Adrenal gland (tissue), 12 donors: ENCODE data around the gene CEACAM19. TPM values are rescaled to one million over a fixed set of nuclear protein-coding genes. Genes with fewer than 3 reads are reported as not detected.
"Not testable (repeated sequence)": the region's sequence is repeated elsewhere in the genome, so short reads cannot be mapped to it uniquely, and the experiment has no call there.

Experiments used
- DNase-seq, 7 donors: peaks; one replicate each; pipeline ENCODE4 v3.0.0-alpha.2; 2019 to 2020
- H3K27ac ChIP-seq, 5 donors: fragments of 200-600 bp; sonication (generic) in 4 of 5; 1 replicate in 3 of 5; 2 replicates in 2 of 5; pipeline versions ENCODE4 v1.5.1 to v1.8.0; 2016 to 2020; ENCODE audit warnings: mild to moderate bottlenecking in 1 of 5
- H3K27me3 ChIP-seq: fragments of 200-600 bp; 2 replicates; pipeline ENCODE4 v1.8.0; 2021
- H3K36me3 ChIP-seq, 2 donors: fragments of 200-600 bp; replicated peaks in 1 of 2; 1 replicate in 1 of 2; 2 replicates in 1 of 2; pipeline versions ENCODE4 v1.5.1 to v1.8.0; 2018 to 2022
- H3K4me1 ChIP-seq, 2 donors: fragments of 200-600 bp; replicated peaks in 1 of 2; 1 replicate in 1 of 2; 2 replicates in 1 of 2; pipeline versions ENCODE4 v1.5.1 to v1.8.0; 2018 to 2021
- H3K4me3 ChIP-seq, 4 donors: fragments of 200-600 bp; sonication (generic) in 3 of 4; one replicate each; pipeline ENCODE4 v1.5.1; 2016 to 2018
- H3K9me3 ChIP-seq, 3 donors: fragments of 200-600 bp; sonication (generic) in 1 of 3; replicated peaks in 1 of 3; 1 replicate in 2 of 3; 2 replicates in 1 of 3; pipeline versions ENCODE4 v1.5.1 to v1.8.0; 2016 to 2021
- POLR2A ChIP-seq, 2 donors: fragments of 450-650 bp; IDR thresholded peaks; one replicate each; pipeline ENCODE4 v1.6.1; 2017; ENCODE audit warnings: antibody characterized with exemption in 2 of 2, mild to moderate bottlenecking in 2 of 2, moderate library complexity in 1 of 2
- WGBS, 4 donors: extraction: QIAGEN DNeasy Blood & Tissue Kit in 2 of 4; methylation state at CpG; one replicate each; pipeline versions ENCODE4 v1.1.5 to v1.1.7; 2013 to 2017; 5-methylcytosine and 5-hydroxymethylcytosine counted together
- intact Hi-C, 2 donors: fragments of 100-400 bp; cut with DNase I; formaldehyde crosslinking; loops; one replicate each; pipeline versions ENCODE4 v1.14.1 to v1.15.0; 2022 to 2023
- polyA plus RNA-seq, 3 donors: library from polyadenylated mRNA; stranded (reverse); fragments of 200-250 nt in 2 of 3; fragments of 350-450 nt in 1 of 3; fragmentation: Illumina TruSeq in 1 of 3; extraction: RNeasy Lipid Tissue Mini Kit (QIAGEN cat#74804) in 1 of 3; gene quantifications; one replicate each; pipeline ENCODE4 v1.2.3, GENCODE V29; 2013 to 2014
- total RNA-seq, 9 donors: library from RNA; depleted of rRNA in 4 of 9; stranded (reverse); fragments of >200 nt in 4 of 9; fragments of 120-200 nt in 1 of 9; fragmentation: NEBNext Ultra II Directional in 1 of 9; extraction: Animal tissue kit (Norgen Biotek cat#: 25700) in 1 of 9; gene quantifications; one replicate each; pipeline versions ENCODE4 v1.1.0 to v1.2.4, GENCODE V29; 2013 to 2023
- TF ChIP-seq, protein P1 (sequence below), 6 experiments: fragments of 450-650 bp in 4 of 6; fragments of 200-600 bp in 2 of 6; sonication (generic) in 1 of 6; IDR thresholded peaks; 1 replicate in 5 of 6; 2 replicates in 1 of 6; pipeline versions ENCODE4 v1.5.1 to v1.8.0; 2016 to 2021; ENCODE audit warnings: antibody characterized with exemption in 6 of 6, mild to moderate bottlenecking in 2 of 6, moderate library complexity in 1 of 6
- donor health status: healthy with polysubstance abuse.
- donor health status: Bipolar disorder and iron deficiency.
- donor health status: DM: yes; HTN: yes; CAD: no.
- donor health status: DM: no; HTN: no; CAD: no.
- donor health status: DM: no; HTN: no; CAD: no.
- donor health status: DM: yes; HTN: yes; CAD: no.

The CEACAM19 gene
- total and polyA plus RNA-seq, 12 donors = 1.6 to 38.2 (median 3.4) TPM

DNA sequence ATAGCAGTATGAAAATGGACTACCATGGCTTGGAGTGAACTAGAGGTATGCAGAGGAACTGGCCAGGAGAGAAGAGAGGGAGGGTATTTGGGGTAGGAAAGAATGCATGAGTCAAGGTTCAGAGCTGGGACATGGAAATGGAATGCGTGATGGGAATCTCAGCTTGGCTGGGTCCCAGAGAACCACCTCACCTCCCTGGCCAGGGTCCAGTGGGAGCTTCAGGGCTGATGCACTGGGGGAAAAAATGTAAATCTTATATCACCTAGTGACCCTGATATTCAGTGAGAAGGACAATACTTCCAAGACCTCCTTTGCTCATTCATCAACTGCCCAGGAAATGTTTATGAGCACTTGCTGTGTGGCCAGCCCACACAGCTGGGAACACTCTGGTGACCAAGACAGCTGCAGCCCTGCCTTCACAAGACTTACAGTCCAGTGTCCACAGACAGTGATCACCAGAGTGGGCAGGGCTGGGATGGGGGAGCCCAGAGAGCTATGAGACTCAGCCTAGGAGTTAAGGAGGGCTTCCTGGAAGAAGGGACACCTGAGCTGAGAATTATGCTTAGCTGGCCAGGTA is 45.1 kb upstream of the CEACAM19 start:
- WGBS, 4 donors = 6 to 47% (median 24%) methylated on average over 1 of the region's 1 CpG
- H3K27ac ChIP-seq = peak overlapping the region in 1 of 5 donors; percentile 45

DNA sequence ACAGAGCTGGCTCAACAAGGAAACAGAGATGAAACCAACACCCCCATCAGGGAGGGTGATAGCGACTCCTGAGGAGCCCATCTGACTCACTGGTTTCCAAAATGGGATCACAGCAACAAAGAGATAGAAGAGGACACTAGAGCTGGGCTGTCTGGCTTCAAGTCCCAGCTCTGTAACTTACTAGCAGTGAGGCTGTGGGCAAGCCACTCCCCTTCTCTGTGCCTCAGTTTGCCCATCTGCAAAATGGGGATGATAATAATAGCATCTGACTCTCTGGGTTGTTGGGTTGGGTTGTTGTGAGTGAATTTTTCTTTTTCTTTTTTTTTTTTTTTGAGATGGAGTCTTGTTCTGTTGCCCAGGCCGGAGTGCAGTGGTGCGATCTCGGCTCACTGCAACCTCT is 43.7 kb upstream of the CEACAM19 start:
- WGBS, 4 donors = 97 to 98% (median 98%) methylated on average over 4 of the region's 4 CpGs
- TF ChIP-seq, protein P1, sequence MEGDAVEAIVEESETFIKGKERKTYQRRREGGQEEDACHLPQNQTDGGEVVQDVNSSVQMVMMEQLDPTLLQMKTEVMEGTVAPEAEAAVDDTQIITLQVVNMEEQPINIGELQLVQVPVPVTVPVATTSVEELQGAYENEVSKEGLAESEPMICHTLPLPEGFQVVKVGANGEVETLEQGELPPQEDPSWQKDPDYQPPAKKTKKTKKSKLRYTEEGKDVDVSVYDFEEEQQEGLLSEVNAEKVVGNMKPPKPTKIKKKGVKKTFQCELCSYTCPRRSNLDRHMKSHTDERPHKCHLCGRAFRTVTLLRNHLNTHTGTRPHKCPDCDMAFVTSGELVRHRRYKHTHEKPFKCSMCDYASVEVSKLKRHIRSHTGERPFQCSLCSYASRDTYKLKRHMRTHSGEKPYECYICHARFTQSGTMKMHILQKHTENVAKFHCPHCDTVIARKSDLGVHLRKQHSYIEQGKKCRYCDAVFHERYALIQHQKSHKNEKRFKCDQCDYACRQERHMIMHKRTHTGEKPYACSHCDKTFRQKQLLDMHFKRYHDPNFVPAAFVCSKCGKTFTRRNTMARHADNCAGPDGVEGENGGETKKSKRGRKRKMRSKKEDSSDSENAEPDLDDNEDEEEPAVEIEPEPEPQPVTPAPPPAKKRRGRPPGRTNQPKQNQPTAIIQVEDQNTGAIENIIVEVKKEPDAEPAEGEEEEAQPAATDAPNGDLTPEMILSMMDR (IDR thresholded peaks at IDR 0.05) = no peak
- TF ChIP-seq POLR2A (IDR thresholded peaks at IDR 0.05) = no peak
- intact Hi-C loops = no loop called here
- Histone ChIP-seq H3K4me1 (no peaks in the 10 kb centered on the region), H3K27ac (no peak overlapping the region), H3K27me3 (no peaks in the 10 kb centered on the region), H3K9me3 (no peaks in the 10 kb centered on the region), H3K36me3 (no peaks in the 10 kb centered on the region), H3K4me3 (no peak overlapping the region)
- no peak for DNase-seq

More for the DNA sequence above, 45.1 kb upstream of the CEACAM19 start:
- Histone ChIP-seq H3K9me3 (no peaks in the 10 kb centered on the region), H3K27me3 (no peaks in the 10 kb centered on the region), H3K4me3 (no peak overlapping the region), H3K4me1 (no peaks in the 10 kb centered on the region), H3K36me3 (no peaks in the 10 kb centered on the region)
- intact Hi-C loops = no loop called here
- DNase-seq = peak in 5 of 7 donors; percentile 53 to 85 (median 64)
- TF ChIP-seq, protein P1 (IDR thresholded peaks at IDR 0.05) = no peak
- no peak for TF ChIP-seq POLR2A (IDR thresholded peaks at IDR 0.05)

- intact Hi-C loops = no loop called here
- TF ChIP-seq, protein P1 (IDR thresholded peaks at IDR 0.05) = no peak
- TF ChIP-seq POLR2A (IDR thresholded peaks at IDR 0.05) = no peak
- no peak for DNase-seq
These were observed 42.5 kb upstream of the CEACAM19 start for GRCh38 chr19:44628793-44629192.

GRCh38 chr19:44631611-44632010 is 39.7 kb upstream of the CEACAM19 start:
- H3K4me1 ChIP-seq, H3K4me3 ChIP-seq, DNase-seq, H3K27me3 ChIP-seq, H3K9me3 ChIP-seq, intact Hi-C loops, H3K36me3 ChIP-seq, H3K27ac ChIP-seq: not testable (repeated sequence)
- WGBS, 4 donors = 72 to 91% (median 86%) methylated on average over 8 of the region's 8 CpGs

More at GRCh38 chr19:44628793-44629192, 42.5 kb upstream of the CEACAM19 start:
- no peaks in the 10 kb centered on the region for H3K36me3 ChIP-seq
- H3K27me3 ChIP-seq = no peaks in the 10 kb centered on the region
- no peaks in the 10 kb centered on the region for H3K9me3 ChIP-seq
- H3K4me3 ChIP-seq = no peak overlapping the region
- no peaks in the 10 kb centered on the region for H3K4me1 ChIP-seq
- no peak overlapping the region for H3K27ac ChIP-seq
- 85 to 93% (median 89%) methylated on average over 3 of the region's 3 CpGs for WGBS, 4 donors

GRCh38 chr19:44634058-44634457 is 37.2 kb upstream of the CEACAM19 start:
- H3K4me3 ChIP-seq, intact Hi-C loops, H3K9me3 ChIP-seq, H3K4me1 ChIP-seq, H3K36me3 ChIP-seq, H3K27me3 ChIP-seq, DNase-seq: not testable (repeated sequence)
- H3K27ac ChIP-seq = peak overlapping the region in 1 of 5 donors; percentile 22
- 42 to 60% (median 51%) methylated on average over 5 of the region's 5 CpGs for WGBS, 4 donors
